Stimulated activated CD4-positive, alpha-beta T cell treated with anti-CD3 and anti-CD28 coated beads, Interleukin-2, amount 100 ng/mL, for 24 hours (primary cell): ENCODE data around the gene LRCH4.

ENCODE experiments used
- DNase-seq, 2 donors: peaks; one replicate each; pipeline ENCODE4 v3.0.0-alpha.2; 2020

The LRCH4 gene, protein sequence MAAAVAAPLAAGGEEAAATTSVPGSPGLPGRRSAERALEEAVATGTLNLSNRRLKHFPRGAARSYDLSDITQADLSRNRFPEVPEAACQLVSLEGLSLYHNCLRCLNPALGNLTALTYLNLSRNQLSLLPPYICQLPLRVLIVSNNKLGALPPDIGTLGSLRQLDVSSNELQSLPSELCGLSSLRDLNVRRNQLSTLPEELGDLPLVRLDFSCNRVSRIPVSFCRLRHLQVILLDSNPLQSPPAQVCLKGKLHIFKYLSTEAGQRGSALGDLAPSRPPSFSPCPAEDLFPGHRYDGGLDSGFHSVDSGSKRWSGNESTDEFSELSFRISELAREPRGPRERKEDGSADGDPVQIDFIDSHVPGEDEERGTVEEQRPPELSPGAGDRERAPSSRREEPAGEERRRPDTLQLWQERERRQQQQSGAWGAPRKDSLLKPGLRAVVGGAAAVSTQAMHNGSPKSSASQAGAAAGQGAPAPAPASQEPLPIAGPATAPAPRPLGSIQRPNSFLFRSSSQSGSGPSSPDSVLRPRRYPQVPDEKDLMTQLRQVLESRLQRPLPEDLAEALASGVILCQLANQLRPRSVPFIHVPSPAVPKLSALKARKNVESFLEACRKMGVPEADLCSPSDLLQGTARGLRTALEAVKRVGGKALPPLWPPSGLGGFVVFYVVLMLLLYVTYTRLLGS

DNA sequence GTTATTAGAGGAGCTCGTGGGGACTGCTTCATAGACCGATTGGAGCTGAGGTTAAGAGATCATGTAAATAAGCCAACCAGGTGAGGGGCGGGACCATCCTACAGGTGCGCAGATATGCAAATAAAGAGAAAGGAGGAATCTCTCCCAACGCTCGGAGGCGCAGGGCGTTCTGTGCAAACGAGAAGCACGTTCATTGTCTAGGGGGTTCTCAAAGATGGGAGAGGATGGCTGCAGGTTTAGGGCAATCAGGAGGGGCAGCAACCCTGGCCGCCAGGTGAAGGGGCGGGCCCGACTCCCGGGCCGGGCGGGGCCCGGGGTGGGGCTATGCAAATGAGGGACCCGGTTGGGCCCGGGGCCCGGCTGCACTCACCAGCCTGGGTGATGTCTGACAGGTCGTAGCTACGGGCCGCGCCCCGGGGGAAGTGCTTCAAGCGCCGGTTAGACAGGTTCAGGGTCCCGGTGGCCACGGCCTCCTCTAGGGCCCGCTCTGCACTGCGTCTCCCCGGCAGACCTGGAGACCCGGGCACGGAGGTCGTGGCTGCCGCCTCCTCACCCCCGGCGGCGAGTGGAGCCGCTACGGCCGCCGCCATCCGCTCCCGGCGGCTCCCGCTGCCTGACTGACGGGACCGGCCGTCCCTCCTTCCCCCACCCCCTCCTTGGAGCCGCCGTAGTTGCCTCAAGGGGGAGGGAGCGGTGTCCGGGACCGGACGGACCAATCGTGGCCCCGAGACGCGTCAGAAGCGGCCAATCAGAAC lies at the start of gene LRCH4:
Gene LRCH4, minus strand, starts transcription at position 619 of the 755 bp plus-strand sequence. Its CDS starts 29 bp downstream, at position 590.
- DNase-seq: peak; percentile 67 to 69

GRCh38 chr7:100632951-100633717 lies 47.2 kb upstream of the LRCH4 start:
- peak; percentile 66 to 76 for DNase-seq

- no peak for DNase-seq
Observed at GRCh38 chr7:100630066-100630465, 44.1 kb upstream of the LRCH4 start.

- peak in 1 of 2 donors; percentile 50 for DNase-seq
Observed at GRCh38 chr7:100629117-100629716, 43.3 kb upstream of the LRCH4 start.

- no peak for DNase-seq
Observed at GRCh38 chr7:100627238-100627549, 41.3 kb upstream of the LRCH4 start.

DNA sequence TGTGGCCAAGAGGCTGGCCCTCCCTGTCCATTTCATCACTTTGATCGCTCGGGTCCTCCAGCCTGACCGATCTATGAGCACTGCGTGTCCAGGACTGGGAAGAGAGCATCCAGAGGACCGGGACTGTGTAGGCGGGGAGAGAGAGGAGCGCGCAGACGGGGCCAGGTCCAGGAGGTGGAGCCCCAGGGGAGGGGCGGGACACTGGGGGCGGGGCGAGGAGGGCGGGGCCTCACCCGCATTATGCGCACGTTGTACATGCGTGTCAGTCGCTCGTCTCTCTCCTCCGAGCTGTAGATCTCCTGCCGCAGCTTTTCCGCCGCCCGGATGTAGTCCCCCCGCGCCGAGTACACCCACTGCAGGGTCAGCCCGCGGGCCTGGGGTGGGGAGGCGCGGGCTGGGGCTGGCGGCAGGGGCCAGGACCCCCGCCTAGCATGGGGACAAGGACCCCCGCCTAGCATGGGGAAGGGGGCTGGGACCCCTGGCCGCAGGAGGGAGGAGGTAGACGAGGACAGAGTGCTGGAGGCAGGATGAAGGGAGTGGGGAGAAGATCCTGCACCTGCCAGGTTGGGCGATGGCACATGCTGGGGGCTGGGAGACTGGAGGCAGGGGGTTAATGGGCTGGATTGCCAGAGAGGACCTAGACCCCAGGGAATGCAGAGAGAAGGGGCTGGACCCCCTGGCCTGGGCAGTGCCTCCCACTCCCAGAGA lies 40.8 kb upstream of the LRCH4 start:
- peak; percentile 85 to 89 for DNase-seq

- no peak for DNase-seq
Observed at GRCh38 chr7:100626055-100626454, 40.1 kb upstream of the LRCH4 start.

DNA sequence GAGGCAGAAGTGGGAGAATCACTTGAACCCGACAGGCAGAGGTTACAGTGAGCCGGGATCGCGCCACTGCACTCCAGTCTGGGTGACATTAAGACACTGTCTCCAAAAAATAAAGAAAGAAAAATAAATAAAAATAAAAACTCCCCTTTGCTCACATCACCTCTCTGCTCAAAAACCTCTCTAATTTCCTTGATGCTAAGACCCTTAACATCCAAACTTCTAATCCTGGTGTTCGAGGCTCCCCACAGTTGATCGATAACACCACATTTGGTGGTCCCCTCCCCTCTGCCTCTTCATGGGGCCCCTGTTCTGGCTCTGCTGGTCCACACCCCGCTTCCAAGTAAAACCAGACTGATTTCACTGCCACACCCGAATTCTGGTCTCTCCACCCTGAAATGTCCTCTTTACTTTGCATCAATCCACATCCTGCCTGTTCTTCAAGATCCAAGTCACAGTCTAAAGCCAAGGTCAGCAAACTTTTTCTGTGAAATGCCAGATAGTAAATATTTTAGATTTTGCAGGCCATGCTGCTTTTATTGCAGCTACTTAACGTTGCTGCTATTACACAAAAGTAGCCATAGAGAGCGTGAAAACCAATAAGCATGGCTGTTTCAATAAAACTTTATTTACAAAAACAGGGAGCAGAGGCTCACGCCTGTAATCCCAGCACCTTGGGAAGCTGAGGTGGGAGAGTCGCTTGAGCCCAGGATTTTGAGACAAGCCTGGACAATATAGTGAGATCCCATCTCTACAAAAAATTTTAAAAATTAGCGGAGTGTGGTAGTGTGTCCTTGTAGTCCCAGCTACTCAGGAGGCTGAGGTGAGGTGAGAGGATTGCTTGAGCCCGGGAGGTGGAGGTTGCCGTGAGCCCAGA lies 38.3 kb upstream of the LRCH4 start:
- DNase-seq: no peak

DNA sequence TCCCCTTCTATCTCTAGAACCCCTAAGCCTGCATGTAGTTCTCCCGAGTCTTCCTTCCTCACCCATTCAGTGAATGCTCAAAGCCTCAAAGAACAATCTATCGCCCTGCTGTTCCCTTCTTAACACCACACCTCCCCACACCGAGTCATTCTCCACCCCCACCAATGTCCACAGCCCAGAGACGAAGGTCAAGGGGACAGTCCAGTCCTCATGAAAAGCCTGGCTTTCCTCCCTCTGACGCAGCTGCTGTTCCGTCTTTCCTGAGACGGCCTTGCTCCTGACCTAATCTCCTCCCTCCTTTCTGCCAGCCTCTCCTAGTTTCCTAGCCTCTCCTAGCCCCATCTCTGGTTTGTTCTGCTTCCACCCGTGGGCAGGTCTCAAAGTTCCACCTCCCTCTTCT lies 35.6 kb upstream of the LRCH4 start:
- DNase-seq: no peak

- DNase-seq: no peak
Observed at GRCh38 chr7:100620804-100621203, 34.9 kb upstream of the LRCH4 start.

DNA sequence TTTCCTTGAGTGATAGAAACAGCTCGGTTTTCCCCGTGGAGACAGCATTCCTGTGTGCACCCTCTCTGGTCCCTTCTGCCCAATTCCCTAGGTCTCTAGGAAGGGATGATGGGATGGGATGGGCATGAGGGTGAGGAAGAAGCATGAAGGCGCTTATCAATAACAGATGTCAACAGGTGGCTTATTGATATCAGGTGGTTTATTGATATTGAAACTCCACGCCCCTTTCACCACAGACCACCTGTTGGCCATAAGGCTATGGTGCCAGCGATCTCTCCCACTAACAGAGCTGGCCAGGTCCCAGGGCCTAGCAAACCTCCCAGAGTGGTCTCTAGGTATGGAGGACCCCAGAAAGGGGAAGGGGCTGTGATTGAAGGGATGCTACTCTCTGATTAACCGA lies 34.3 kb upstream of the LRCH4 start:
- DNase-seq: no peak

DNA sequence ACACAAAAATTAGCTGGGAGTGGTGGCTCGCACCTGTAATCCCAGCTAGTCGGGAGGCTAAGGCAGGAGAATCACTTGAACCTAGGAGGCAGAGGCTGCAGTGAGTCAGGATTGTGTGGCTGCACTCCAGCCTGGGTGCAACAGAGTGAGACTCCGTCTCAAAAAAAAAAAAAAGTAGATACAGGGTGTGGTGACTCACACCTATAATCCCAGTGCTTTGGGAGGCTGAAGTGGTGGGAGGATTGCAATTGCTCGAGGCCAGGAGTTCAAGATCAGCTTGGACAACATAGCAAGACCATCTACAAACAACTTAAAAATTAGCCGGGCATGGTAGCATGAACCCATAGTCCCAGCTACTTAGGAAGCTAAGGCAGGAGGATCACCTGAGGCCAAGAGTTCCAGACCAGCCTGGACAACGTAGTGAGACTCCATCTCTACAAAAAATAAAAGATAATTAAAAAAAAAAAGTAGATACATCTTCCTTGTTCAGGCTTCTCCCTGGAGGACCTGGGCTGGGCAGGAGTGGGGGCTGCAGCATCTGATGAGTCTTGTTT lies 28.5 kb upstream of the LRCH4 start:
- DNase-seq: no peak

- DNase-seq: no peak
Observed at GRCh38 chr7:100613412-100614175, 27.7 kb upstream of the LRCH4 start.

DNA sequence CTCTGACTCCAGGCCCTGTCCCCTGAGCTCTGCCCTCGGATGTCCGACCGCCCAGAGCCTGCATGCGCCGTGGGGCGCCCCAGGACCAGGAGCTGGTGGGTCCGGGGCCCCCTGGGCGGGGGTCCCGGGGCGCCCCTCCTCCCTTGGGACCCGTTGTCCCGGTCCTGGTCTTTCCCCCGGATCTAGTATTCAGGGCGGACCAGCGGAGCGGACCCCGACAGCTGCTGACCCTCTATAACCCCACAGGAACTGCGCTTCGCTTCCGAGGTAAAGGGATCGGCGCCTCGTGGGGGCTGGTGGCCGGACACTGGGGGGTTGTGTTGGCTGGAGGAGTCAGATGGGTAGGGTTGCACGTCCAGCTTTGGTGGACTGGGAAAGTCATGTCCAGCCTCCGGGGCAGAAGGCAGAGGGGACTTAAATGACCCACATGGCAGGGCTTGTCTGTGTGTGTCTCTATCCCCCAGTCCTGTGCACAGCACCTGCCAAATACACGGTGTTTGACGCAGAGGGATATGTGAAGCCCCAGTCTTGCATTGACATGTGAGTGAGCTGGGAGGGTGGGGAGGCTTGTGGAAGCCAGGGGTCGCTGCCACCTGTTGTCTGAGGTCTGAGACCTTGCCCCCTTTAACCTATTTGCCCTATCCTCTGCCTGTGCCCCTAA lies 26.9 kb upstream of the LRCH4 start:
- DNase-seq: no peak

- peak; percentile 98 to 100 for DNase-seq
Observed at GRCh38 chr7:100611983-100612729, 26.2 kb upstream of the LRCH4 start, which contains the start of gene MOSPD3. Gene MOSPD3 (plus strand): TSS chr7:100612540. CDS start chr7:100612792, 252 bp downstream.

GRCh38 chr7:100609958-100610357 lies 24.0 kb upstream of the LRCH4 start:
- DNase-seq: no peak

DNA sequence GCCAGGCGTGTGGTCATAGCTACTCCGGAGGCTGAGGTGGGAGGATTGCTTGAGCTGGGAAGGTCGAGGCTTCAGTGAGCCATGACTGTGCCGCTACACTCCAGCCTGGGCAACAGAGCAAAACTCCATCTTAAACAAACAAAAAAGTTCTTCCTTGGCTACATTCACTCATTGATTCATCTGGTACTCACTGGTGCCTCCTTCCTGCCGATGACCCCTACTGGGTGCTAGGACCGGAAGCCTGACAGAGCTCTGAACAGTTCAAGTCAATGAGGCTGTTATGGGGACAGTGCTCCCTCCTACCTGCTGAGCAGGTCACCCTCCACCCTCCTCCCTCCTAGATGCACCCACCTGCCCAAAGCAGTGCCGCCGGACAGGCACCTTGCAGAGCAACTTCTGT lies 21.2 kb upstream of the LRCH4 start:
- no peak for DNase-seq

DNA sequence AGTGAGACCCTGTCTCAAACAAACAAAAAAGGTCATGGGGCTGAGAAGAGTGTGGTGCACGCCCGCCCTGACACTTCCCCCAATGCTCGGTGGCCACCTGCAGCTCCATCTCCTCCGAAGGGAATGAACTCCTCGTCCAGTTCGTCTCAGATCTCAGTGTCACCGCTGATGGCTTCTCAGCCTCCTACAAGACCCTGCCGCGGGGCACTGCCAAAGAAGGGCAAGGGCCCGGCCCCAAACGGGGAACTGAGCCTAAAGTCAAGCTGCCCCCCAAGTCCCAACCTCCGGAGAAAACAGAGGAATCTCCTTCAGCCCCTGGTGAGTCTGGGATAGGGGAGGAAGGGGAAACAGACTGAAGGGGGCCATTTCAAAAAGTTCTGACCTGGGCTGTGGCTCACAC lies 20.4 kb upstream of the LRCH4 start:
- DNase-seq: no peak
